Measurements from ENCODE around the gene UTP4.
A peak's percentile ranks its signal among the peaks of the same experiment; 100 is the strongest.

Gene UTP4

GRCh38 chr16:69165584-69165983 is 33.1 kb downstream of the UTP4 start:
- Histone ChIP-seq H3K27ac (no peak overlapping the region), H3K36me3 (peaks cover 17 to 81% (median 52%) of the 10 kb centered on the region in 3 donors), H3K4me1 (peaks cover 0 to 9% (median 2%) of the 10 kb centered on the region in 4 donors), H3K4me3 (no peak overlapping the region), H3K9me3 (no peaks in the 10 kb centered on the region), H3K27me3 (no peaks in the 10 kb centered on the region)
- DNase-seq, result no peak
- intact Hi-C loops (cut with DNase I; ENCODE audit: low total_unique reads), result no loop called here
- no peak for TF ChIP-seq CTCF (IDR thresholded peaks at IDR 0.05)

GRCh38 chr16:69166221-69166833 is 33.9 kb downstream of the UTP4 start:
- Histone ChIP-seq H3K27me3 (no peaks in the 10 kb centered on the region), H3K9me3 (no peaks in the 10 kb centered on the region), H3K27ac (no peak overlapping the region), H3K4me1 (peaks cover 0 to 16% (median 4%) of the 10 kb centered on the region in 4 donors), H3K4me3 (no peak overlapping the region), H3K36me3 (peaks cover 16 to 76% (median 50%) of the 10 kb centered on the region in 3 donors)
- TF ChIP-seq CTCF (IDR thresholded peaks at IDR 0.05), result no peak
- intact Hi-C loops (cut with DNase I; ENCODE audit: low total_unique reads), result no loop called here
- no peak for DNase-seq

- no peak for TF ChIP-seq CTCF (IDR thresholded peaks at IDR 0.05)
- Histone ChIP-seq H3K4me1 (peaks cover 0 to 26% (median 12%) of the 10 kb centered on the region in 4 donors), H3K4me3 (no peak overlapping the region), H3K36me3 (peaks cover 16 to 67% (median 43%) of the 10 kb centered on the region in 3 donors), H3K27me3 (no peaks in the 10 kb centered on the region), H3K9me3 (no peaks in the 10 kb centered on the region), H3K27ac (no peak overlapping the region)
- DNase-seq, result no peak
- intact Hi-C loops (cut with DNase I; ENCODE audit: low total_unique reads), result no loop called here
Observed at GRCh38 chr16:69166946-69167930, 34.8 kb downstream of the UTP4 start.

- peaks cover 16 to 52% (median 39%) of the 10 kb centered on the region in 3 donors for H3K36me3 ChIP-seq
- peak overlapping the region in 1 of 2 donors; percentile 86 for H3K27ac ChIP-seq
Observed at GRCh38 chr16:69169051-69169450, 36.6 kb downstream of the UTP4 start.

More at GRCh38 chr16:69169051-69169450, 36.6 kb downstream of the UTP4 start:
- no peak for DNase-seq
- intact Hi-C loops (cut with DNase I; ENCODE audit: low total_unique reads), result no loop called here
- H3K4me1 ChIP-seq, result peaks cover 0 to 44% (median 26%) of the 10 kb centered on the region in 4 donors
- TF ChIP-seq CTCF (IDR thresholded peaks at IDR 0.05), result no peak
- H3K9me3 ChIP-seq, result no peaks in the 10 kb centered on the region
- no peak overlapping the region for H3K4me3 ChIP-seq
- no peaks in the 10 kb centered on the region for H3K27me3 ChIP-seq
